HG02763 (cell line): ENCODE data around the gene CAMSAP2.
A peak's percentile ranks its signal among the peaks of the same experiment; 100 is the strongest.

Source experiments
- ATAC-seq: cut with Tn5 transposase; IDR thresholded peaks from one replicate; pipeline ENCODE4 v1.9.1; 2021; ENCODE audit warnings: mild to moderate bottlenecking, moderate library complexity; ENCODE audit not compliant: unreplicated experiment

CAMSAP2 gene

DNA sequence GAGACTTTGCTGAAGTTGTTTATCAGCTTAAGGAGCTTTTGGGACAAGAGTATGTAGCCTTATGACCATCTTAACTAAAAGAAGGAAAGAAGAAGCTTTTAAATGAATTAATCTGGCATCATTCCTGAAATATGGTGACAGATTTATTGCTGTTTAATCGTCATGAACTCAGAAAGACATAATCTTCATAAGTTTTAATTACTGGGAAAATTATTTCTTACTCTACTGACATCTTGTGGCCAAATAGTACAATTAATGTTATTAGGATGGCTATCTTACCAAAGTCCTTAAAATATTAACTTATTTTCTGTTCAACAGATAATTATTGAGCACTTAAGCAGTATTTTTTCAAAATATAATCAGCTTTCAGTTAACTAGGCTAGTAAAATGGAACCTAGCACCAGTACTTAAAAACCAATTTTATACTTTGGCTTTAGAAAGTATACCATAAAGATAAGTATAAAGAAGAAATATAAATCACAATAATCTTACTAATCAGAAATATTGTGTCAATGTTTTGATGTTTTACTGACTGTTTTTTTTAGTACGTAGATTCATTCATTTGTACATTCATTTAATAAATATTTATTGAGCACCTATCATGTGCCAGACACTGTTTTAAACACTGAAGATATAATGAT lies 99.4 kb downstream of the CAMSAP2 start:
- no peak for ATAC-seq

GRCh38 chr1:200838676-200839445 lies 100.2 kb downstream of the CAMSAP2 start:
- no peak for ATAC-seq

DNA sequence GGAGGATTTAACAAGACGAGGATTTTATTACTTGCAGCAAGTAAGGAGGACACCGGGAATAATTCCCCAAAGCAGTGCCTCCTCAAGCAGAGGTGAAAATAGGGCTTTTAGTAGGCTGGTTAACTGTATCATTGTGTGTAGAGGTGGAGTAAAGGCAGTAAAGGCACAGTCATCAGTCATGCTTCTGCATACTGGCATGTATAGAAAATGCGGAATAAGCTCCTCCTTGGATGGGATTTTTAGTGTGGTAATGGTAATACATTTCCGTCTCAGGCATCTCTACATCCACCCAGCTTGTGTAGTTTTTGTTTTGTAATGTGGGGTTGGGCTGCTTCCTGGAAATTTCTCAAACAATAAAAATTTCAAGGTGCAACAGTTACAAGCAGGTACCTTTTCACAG lies 106.7 kb downstream of the CAMSAP2 start:
- no peak for ATAC-seq

DNA sequence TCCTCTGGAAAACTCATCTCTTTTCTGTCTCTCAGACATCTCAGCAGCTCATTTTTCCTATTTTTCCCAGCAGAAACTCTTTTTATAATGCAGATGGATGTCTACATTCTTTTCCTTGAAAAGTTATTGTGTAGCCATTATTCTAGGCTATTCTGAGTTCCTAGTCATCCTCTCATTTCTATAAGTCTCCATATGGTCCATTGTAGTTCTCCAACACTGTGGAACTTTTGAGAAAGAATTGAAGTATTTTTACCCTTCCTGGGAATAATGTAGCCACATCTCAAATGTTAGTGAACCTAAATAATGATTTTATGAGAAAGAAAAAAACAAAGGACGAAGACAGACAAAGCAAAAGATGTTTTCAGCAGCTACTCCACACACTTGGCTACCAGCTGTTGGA lies 107.7 kb downstream of the CAMSAP2 start:
- no peak for ATAC-seq

DNA sequence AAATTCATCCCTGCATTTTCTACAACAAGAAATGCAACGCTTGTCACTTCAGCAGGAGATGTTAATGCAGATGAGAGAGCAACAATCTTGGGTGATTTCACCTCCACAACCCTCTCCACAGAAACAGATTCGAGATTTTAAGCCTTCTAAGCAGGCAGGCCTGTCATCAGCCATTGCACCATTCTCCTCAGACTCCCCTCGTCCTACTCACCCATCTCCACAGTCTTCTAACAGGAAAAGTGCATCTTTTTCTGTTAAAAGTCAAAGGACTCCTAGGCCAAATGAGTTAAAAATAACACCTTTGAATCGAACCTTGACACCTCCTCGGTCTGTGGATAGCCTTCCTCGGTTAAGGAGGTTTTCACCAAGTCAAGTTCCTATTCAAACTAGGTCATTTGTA lies 110.7 kb downstream of the CAMSAP2 start:
- ATAC-seq: no peak

DNA sequence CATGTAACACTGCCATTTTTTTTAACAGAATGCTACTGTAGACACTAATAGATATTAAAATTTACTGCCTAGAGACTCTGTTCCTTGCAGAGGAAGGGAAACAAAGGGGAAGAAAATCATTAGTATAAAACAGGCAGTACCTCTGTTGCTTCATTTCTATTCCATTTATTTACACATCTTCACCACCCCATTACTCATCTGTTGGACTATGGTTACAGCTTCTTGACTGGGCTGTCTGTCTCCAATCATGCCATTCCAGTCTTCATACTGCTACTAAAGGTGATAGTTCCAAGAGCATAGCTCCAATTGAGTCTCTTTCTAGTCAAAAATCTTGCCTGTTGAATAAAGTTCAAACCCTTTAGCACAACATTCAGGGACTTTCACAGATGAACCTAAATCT lies 111.9 kb downstream of the CAMSAP2 start:
- ATAC-seq: no peak

- no peak for ATAC-seq
These were observed 118.1 kb downstream of the CAMSAP2 start for GRCh38 chr1:200856716-200857357.

DNA sequence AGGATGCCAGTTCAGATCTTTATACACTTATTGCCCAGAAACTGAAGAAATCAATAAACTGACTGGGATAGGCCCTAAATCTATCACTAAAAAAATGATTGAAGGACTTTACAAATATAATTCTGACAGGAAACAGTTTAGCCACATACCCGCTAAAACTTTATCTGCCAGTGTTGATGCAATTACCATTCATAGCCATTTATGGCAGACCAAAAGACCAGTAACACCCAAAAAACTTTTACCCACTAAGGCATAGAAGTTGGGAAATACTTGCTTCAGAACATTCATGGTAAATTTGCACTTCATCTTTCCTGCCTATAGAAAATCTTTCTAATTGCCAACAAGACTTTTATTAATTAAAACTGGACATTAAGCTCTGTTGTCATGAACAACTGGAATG lies 119.1 kb downstream of the CAMSAP2 start:
- ATAC-seq: no peak

DNA sequence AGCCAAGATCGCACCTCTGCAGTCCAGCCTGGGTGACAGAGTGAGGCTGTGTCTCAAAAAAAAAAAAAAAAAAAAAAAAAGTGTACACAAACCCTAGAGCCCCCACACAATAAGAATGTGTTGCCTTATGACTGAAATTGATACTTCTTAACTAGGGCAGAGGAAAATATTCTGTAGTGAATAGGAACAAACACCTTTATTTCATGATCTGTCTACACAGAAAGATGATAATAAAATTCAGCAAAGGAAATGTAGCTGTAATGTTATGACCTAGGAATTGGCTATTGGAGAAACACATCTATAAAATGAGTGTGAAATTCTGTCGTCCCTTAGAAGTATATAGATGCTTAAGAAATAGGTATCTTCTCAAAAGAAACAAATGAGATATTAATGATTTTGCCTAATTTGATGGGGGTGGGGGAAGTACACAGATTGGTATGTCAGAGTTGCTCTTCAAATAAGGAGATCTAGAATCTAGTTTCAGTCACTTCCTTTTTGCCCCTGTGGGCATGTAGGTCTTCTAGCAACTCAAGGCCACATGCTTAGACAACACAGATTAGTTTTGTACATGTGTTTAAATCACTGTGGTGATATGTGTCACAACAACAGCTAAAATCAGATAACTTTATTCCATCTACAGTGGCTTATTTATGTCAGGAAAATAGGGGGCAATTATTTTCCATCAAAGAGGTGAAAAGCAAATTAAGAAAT lies 123.4 kb downstream of the CAMSAP2 start:
- no peak for ATAC-seq

- ATAC-seq: no peak
These were observed 124.2 kb downstream of the CAMSAP2 start for GRCh38 chr1:200862713-200863415.

DNA sequence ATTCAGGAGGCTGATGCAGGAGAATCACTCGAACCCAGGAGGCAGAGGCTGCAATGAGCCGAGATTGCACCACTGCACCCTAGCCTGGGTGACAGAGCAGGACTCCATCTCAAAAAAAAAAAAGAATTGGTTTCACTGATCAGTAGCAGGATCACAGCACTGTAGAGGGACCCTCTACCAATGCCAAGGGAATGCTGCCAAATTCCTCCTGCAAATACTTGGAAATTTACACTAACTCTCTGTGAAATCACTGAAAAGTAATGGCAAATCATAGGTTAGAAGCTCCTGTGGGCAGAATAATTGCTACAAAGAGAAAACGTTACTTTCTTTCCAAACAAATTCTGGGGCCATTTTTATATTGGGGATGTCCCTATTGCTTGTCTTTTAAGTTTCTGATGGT lies 127.4 kb downstream of the CAMSAP2 start:
- ATAC-seq: no peak

DNA sequence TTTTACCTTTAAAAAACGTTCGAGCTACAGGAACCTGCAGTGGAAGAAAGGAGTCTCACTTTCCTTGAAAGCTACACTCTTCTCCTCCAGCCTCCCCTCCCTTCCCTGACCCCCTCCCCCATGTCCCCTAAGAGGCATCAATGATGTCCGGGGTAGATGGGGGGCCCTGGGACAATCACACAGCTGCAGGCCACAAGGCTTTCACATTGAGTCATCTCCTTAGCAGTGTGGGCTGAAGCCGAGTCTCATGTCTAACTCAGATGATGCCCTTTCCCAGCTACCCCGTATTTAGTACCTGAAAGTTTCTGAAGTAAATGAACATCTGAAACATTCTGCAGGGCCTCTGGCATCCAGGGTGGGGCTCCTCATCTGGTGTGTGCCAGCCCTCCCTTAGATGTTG lies 127.8 kb downstream of the CAMSAP2 start:
- peak; percentile 86 for ATAC-seq

DNA sequence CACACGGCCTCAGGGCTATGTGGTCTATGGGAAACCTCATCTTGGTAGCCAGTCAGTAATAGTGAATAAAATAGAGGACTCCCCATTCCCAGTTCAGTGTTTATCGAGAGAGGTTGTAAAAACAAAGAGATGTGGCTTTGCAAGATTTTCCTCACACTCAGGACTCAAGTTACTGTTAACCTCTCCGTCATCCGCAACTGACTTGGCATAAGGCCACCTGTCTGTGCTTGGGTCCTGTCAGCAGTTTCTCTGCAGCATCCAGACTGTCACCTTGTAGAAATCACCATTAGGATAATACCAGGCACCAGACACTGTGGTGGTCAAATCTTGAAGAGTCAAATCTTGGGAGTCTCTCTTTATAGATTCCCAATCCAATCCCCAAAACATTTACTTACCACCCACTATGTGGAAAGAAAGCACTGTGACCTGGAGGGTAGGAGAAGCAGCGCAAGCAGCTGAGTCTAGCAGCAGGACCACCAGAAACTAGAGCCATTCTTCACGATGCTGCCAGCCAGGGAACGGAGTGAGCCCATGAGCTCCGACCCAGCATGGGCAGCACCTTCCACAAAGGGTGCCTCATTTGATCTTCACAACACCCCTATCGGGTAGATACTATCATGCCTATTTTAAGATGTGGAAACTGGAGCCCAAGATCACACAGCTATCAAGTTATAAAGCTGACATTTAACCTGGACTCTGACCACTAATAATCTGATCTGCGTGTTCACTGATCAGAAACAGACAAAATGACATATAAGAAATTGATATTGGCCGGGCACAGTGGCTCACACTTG lies 128.5 kb downstream of the CAMSAP2 start:
- ATAC-seq: peak; percentile 5

DNA sequence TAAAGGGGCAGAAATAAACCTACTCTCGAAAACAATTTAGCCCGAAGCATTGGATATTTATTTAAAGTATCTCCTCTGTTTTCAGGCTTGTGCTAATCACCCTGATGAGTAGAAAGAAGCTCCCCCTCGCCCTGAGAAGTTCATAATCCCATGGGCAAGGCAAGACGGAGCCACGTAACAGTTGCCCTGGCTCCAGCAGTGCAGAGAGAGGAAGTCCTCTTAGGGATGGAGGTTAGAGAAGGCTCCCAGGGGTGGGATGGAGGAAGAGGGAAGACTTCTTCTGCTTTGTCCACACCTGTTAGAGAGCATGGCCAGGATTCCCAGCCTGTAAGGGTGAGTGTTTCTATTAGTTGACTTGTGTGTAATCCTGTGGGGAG lies 130.7 kb downstream of the CAMSAP2 start:
- ATAC-seq: no peak

DNA sequence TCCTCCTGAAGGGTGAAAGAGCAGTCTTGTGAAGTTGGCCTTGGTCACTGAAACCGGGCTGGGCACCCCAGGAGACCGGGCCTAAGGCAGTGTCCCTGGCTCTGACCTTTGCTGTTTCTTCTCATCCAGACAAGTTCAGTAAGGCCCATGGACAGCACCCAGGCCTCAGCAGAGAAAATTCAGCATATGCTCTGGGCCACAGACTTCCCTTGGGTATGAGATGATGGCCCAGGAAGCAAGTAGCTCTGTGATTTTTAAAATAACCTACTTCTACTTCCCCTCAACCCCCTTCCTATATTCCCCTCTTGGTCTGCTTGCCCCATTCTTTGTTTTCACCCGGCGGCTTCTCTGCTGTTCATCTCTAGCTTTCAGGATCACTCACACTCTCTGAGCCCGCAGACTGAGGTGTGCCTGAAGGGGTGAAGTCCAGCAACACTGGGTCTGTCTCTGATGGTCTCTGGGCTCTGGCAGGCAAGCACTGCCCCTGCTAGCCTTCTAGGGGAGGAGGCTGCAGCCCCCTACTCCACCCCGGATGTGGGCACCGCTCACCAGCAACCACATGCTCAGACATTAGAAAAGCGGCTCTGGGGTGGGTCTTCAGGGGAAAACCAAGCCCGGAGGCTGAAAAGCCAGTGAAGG lies 131.2 kb downstream of the CAMSAP2 start:
- ATAC-seq: peak; percentile 41

GRCh38 chr1:200872446-200873115 lies 133.9 kb downstream of the CAMSAP2 start, which contains the start of gene GPR25:
TSS of gene GPR25 (plus strand) at chr1:200872981. CDS start at chr1:200873038, 57 bp downstream.
- ATAC-seq: no peak

DNA sequence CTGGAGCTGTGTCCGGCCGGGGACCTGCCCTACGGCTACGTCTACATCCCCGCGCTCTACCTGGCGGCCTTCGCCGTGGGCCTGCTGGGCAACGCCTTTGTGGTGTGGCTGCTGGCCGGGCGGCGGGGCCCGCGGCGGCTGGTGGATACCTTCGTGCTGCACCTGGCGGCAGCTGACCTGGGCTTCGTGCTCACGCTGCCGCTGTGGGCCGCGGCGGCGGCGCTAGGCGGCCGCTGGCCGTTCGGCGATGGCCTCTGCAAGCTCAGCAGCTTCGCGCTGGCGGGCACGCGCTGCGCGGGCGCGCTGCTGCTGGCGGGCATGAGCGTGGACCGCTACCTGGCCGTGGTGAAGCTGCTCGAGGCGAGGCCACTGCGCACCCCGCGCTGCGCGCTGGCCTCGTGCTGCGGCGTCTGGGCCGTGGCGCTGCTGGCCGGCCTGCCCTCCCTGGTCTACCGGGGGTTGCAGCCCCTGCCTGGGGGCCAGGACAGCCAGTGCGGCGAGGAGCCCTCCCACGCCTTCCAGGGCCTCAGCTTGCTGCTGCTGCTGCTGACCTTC lies 134.5 kb downstream of the CAMSAP2 start:
- ATAC-seq: no peak

DNA sequence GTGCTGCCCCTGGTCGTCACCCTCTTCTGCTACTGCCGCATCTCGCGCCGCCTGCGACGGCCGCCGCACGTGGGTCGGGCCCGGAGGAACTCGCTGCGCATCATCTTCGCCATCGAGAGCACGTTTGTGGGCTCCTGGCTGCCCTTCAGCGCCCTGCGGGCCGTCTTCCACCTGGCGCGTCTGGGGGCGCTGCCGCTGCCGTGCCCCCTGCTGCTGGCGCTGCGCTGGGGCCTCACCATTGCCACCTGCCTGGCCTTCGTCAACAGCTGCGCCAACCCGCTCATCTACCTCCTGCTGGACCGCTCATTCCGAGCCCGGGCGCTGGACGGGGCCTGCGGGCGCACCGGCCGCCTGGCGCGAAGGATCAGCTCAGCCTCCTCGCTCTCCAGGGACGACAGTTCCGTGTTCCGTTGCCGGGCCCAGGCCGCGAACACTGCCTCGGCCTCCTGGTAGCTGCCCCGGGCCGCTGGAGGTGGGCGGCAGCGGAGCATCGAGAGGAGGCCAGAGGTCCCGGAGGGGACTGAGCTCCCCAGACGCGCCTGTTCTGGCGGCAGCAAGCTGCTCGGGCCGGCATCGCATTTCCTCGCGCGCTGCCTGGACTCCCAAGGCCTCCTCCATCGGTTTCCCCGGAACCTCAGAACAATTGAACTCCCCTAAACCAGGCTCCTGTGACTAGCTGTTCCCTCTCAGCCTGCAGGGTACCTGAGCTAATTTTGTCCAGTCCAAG lies 135.1 kb downstream of the CAMSAP2 start:
- ATAC-seq: no peak
